ENCODE data around the gene TYSND1. TPM values are rescaled to one million over a fixed set of nuclear protein-coding genes. Genes with fewer than 3 reads are reported as not detected.
"Not testable (repeated sequence)": the region's sequence is repeated elsewhere in the genome, so short reads cannot be mapped to it uniquely, and the experiment has no call there.

Gene TYSND1
- total RNA-seq, 1 donor from 2014 or later, result 4.6 TPM

GRCh38 chr10:70111496-70111895, 35.0 kb downstream of the TYSND1 start:
- no peak for DNase-seq (ENCODE audit: low read depth in 2 of 2)

GRCh38 chr10:70109064-70109729, 37.3 kb downstream of the TYSND1 start:
- DNase-seq (ENCODE audit: low read depth in 2 of 2), result no peak

GRCh38 chr10:70106958-70107791, 39.3 kb downstream of the TYSND1 start:
- peak in 1 of 2 donors; percentile 25 for DNase-seq (ENCODE audit: low read depth in 2 of 2)

GRCh38 chr10:70101668-70102067, 44.8 kb downstream of the TYSND1 start:
- no peak for DNase-seq (ENCODE audit: low read depth in 2 of 2)

GRCh38 chr10:70101068-70101562, 45.4 kb downstream of the TYSND1 start:
- DNase-seq (ENCODE audit: low read depth in 2 of 2), result not testable (repeated sequence)

GRCh38 chr10:70098271-70098670, 48.2 kb downstream of the TYSND1 start:
- DNase-seq (ENCODE audit: low read depth in 2 of 2), result no peak

GRCh38 chr10:70097459-70097858, 49.0 kb downstream of the TYSND1 start:
- DNase-seq (ENCODE audit: low read depth in 2 of 2), result no peak

GRCh38 chr10:70096705-70097420, 49.6 kb downstream of the TYSND1 start:
- no peak for DNase-seq (ENCODE audit: low read depth in 2 of 2)

GRCh38 chr10:70096016-70096704, 50.3 kb downstream of the TYSND1 start:
- DNase-seq (ENCODE audit: low read depth in 2 of 2), result no peak

- no peak for DNase-seq (ENCODE audit: low read depth in 2 of 2)
These were observed 52.2 kb downstream of the TYSND1 start for GRCh38 chr10:70094250-70094649.

GRCh38 chr10:70093335-70093944, 53.1 kb downstream of the TYSND1 start:
- no peak for DNase-seq (ENCODE audit: low read depth in 2 of 2)

GRCh38 chr10:70092389-70092718, 54.1 kb downstream of the TYSND1 start:
- no peak for DNase-seq (ENCODE audit: low read depth in 2 of 2)

- no peak for DNase-seq (ENCODE audit: low read depth in 2 of 2)
These were observed 55.5 kb downstream of the TYSND1 start for GRCh38 chr10:70090951-70091350.

- DNase-seq (ENCODE audit: low read depth in 2 of 2), result no peak
These were observed 56.5 kb downstream of the TYSND1 start for GRCh38 chr10:70090013-70090412.

- DNase-seq (ENCODE audit: low read depth in 2 of 2), result no peak
These were observed 58.2 kb downstream of the TYSND1 start for GRCh38 chr10:70088308-70088698.

Other genes with a start within 250 kb of the TYSND1 start
- gene MACROH2A2, start 93.9 kb downstream of the TYSND1 start, total RNA-seq, result under 0.01 TPM in 1 of 2 replicates, not detected in the other
- 1.3 and 1.5 TPM in 2 replicates for gene AIFM2, start 13.9 kb downstream of the TYSND1 start, total RNA-seq
- gene SAR1A, start 23.8 kb upstream of the TYSND1 start, total RNA-seq, result 114 and 133 TPM in 2 replicates
- 109 and 147 TPM in 2 replicates for gene PPA1, start 86.7 kb upstream of the TYSND1 start, total RNA-seq
- gene NPFFR1, start 137.3 kb upstream of the TYSND1 start, total RNA-seq, result not detected in 2 replicates
- 3.4 and 3.5 TPM in 2 replicates for gene LRRC20, start 235.9 kb upstream of the TYSND1 start, total RNA-seq